Measurements from ENCODE around the gene TMEM223. TPM values are rescaled to one million over a fixed set of nuclear protein-coding genes. Genes with fewer than 3 reads are reported as not detected.
A peak's percentile ranks its signal among the peaks of the same experiment; 100 is the strongest.

Gene TMEM223
- total and polyA plus RNA-seq, 9 of the 15 experiments (the other 6 are each of a cell fraction or from before 2014, with no cell fraction given) = 5.9 to 34.5 (median 19.6) TPM

DNA sequence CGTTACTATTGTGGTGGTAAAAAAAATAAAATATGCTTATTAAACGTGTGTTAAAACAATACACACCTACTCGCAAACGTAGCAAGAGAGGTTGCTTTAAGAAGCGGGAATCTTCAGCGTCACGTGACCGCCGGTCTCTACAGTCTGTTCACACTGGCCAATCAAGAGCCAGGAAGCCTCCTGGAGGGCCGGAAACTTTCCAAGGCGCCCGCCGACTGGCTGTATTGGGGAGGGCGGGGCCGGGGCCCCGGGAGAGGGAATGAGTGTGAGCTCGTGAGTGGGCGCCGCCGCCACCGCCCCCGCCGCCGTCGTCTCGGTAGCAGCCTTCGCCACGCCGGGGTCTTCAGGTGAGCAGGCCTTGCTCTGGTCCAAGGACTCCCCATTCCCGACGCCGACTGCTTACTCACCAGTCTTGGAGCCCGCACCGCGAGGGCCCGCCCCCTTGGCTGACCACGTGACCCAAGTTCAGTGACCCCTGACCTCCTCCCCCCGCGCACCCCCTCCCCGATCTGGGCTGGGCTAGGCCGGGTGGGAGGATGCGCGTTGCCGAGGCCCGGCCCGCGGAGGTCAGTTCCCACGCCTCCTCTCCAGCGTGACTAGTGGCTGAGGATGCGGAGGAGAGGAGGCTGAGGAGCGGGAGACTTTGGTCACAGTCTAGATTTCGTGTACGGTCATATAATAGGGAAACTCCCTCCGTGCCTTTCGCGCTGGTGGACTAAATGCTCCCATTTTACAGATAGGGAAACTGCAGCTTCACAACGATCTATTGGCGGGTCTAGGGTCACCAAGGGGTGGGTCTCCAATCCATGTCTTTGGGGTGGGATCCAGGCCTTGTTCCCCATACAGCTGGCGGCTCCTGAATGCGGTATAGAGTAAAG lies 20.4 kb downstream of the TMEM223 start, which contains the start of gene TAF6L (continued):
- TF ChIP-seq, protein P1, sequence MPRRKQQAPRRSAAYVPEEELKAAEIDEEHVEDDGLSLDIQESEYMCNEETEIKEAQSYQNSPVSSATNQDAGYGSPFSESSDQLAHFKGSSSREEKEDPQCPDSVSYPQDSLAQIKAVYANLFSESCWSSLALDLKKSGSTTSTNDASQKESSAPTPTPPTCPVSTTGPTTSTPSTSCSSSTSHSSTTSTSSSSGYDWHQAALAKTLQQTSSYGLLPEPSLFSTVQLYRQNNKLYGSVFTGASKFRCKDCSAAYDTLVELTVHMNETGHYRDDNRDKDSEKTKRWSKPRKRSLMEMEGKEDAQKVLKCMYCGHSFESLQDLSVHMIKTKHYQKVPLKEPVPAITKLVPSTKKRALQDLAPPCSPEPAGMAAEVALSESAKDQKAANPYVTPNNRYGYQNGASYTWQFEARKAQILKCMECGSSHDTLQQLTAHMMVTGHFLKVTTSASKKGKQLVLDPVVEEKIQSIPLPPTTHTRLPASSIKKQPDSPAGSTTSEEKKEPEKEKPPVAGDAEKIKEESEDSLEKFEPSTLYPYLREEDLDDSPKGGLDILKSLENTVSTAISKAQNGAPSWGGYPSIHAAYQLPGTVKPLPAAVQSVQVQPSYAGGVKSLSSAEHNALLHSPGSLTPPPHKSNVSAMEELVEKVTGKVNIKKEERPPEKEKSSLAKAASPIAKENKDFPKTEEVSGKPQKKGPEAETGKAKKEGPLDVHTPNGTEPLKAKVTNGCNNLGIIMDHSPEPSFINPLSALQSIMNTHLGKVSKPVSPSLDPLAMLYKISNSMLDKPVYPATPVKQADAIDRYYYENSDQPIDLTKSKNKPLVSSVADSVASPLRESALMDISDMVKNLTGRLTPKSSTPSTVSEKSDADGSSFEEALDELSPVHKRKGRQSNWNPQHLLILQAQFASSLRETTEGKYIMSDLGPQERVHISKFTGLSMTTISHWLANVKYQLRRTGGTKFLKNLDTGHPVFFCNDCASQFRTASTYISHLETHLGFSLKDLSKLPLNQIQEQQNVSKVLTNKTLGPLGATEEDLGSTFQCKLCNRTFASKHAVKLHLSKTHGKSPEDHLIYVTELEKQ (CRISPR knock-in tag; IDR thresholded peaks at IDR 0.05) = no peak
- TF ChIP-seq MTA2 (IDR thresholded peaks at IDR 0.05; ENCODE audit: low read depth) (no peak), FOXP1 (CRISPR knock-in tag; IDR thresholded peaks at IDR 0.05) (peak; percentile 79), TAF1 (IDR thresholded peaks at IDR 0.05; ENCODE audit: control insufficient read depth, extremely low read depth, insufficient read depth, low read length, severe bottlenecking) (peak; percentile 62), HCFC1 (IDR thresholded peaks at IDR 0.05; ENCODE audit: low read depth, low read length) (peak; percentile 6; the same call in 1 of the 2 replicates), PCBP2 (IDR thresholded peaks at IDR 0.05; ENCODE audit: low read depth, low read length, poor library complexity, severe bottlenecking) (no peak), HDAC1 (IDR thresholded peaks at IDR 0.05) (peak in 1 of 2 experiments; percentile 91; a peak in 2 of 4 replicates), TAF9B (IDR thresholded peaks at IDR 0.05; ENCODE audit: partially characterized antibody) (no peak), FOXM1 (IDR thresholded peaks at IDR 0.05; ENCODE audit: low read depth) (no peak), FOXM1 (CRISPR knock-in tag; IDR thresholded peaks at IDR 0.05; ENCODE audit: low read depth) (no peak), ETV6 (IDR thresholded peaks at IDR 0.05; ENCODE audit: borderline replicate concordance in 1 of 2, low read depth in 2 of 2, low read length in 1 of 2) (no peak), ETV6 (CRISPR knock-in tag; IDR thresholded peaks at IDR 0.05; ENCODE audit: borderline replicate concordance) (no peak), DPF2 (IDR thresholded peaks at IDR 0.05) (peak; percentile 35; the same call in 1 of the 2 replicates), ZNF184 (CRISPR knock-in tag; IDR thresholded peaks at IDR 0.05) (no peak)
- TF ChIP-seq, protein P2, sequence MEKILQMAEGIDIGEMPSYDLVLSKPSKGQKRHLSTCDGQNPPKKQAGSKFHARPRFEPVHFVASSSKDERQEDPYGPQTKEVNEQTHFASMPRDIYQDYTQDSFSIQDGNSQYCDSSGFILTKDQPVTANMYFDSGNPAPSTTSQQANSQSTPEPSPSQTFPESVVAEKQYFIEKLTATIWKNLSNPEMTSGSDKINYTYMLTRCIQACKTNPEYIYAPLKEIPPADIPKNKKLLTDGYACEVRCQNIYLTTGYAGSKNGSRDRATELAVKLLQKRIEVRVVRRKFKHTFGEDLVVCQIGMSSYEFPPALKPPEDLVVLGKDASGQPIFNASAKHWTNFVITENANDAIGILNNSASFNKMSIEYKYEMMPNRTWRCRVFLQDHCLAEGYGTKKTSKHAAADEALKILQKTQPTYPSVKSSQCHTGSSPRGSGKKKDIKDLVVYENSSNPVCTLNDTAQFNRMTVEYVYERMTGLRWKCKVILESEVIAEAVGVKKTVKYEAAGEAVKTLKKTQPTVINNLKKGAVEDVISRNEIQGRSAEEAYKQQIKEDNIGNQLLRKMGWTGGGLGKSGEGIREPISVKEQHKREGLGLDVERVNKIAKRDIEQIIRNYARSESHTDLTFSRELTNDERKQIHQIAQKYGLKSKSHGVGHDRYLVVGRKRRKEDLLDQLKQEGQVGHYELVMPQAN (IDR thresholded peaks at IDR 0.05; ENCODE audit: borderline replicate concordance) = peak; percentile 78; the same call in 1 of the 2 replicates
- TF ChIP-seq, protein P3, sequence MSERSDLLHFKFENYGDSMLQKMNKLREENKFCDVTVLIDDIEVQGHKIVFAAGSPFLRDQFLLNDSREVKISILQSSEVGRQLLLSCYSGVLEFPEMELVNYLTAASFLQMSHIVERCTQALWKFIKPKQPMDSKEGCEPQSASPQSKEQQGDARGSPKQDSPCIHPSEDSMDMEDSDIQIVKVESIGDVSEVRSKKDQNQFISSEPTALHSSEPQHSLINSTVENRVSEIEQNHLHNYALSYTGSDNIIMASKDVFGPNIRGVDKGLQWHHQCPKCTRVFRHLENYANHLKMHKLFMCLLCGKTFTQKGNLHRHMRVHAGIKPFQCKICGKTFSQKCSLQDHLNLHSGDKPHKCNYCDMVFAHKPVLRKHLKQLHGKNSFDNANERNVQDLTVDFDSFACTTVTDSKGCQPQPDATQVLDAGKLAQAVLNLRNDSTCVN (CRISPR knock-in tag; IDR thresholded peaks at IDR 0.05) = no peak
- TF ChIP-seq, protein P4, sequence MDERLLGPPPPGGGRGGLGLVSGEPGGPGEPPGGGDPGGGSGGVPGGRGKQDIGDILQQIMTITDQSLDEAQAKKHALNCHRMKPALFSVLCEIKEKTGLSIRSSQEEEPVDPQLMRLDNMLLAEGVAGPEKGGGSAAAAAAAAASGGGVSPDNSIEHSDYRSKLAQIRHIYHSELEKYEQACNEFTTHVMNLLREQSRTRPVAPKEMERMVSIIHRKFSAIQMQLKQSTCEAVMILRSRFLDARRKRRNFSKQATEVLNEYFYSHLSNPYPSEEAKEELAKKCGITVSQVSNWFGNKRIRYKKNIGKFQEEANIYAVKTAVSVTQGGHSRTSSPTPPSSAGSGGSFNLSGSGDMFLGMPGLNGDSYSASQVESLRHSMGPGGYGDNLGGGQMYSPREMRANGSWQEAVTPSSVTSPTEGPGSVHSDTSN (CRISPR knock-in tag; IDR thresholded peaks at IDR 0.05; ENCODE audit: low read depth) = no peak
- TF ChIP-seq, protein P4 (tag; conservative IDR thresholded peaks at IDR 0.05; ENCODE audit: low read depth) = no peak

Measured in K562 (cell line).